HepG2 (cell line): ENCODE results near the gene SMARCA2. TPM values are rescaled to one million over a fixed set of nuclear protein-coding genes. Genes with fewer than 3 reads are reported as not detected.

Experiments used
- ATAC-seq: fragments of 200-7000 bp; cut with Tn5 transposase; 3 replicates; pipeline ENCODE4 v1.9.1; 2020; ENCODE audit warnings: mild to moderate bottlenecking, moderate library complexity
- BruUV-seq: library from RNA; stranded (reverse); fragments of 400-500 nt; replicated peaks from 2 replicates; lab custom pipeline; 2021; lab: Mats Ljungman, UMichigan
- CTCF ChIA-PET: fragments of 300-600 bp; formaldehyde crosslinking; extraction: SDS; loops from one replicate; lab custom pipeline; 2021; ENCODE audit warnings: low total read pairs, inconsistent platforms, low intra/inter-chr PET ratio; lab: Yijun Ruan, JAX
- POLR2A ChIA-PET: fragments of 350-600 bp; sonication (Branson Sonifier 250); formaldehyde crosslinking; loops from one replicate; lab custom pipeline; 2020; ENCODE audit warnings: antibody characterized with exemption, inconsistent platforms; lab: Yijun Ruan, JAX
- DNase-seq: peaks from one replicate; pipeline ENCODE4 v3.0.0-alpha.2; 2015; ENCODE audit warnings: low spot score
- FAIRE-seq: peaks from 3 replicates; lab custom pipeline; 2011; peaks lifted over from hg19 to GRCh38; lab: Jason Lieb, UNC
- H2AFZ ChIP-seq: one replicate; pipeline ENCODE4 v1.6.1; 2011; ENCODE audit warnings: low read length, inconsistent platforms
- H3K27ac ChIP-seq: fragments of 300-600 bp; 3 replicates; pipeline ENCODE4 v1.8.0; 2011; ENCODE audit warnings: mixed run types, mild to moderate bottlenecking, mixed read lengths, low read length, inconsistent platforms; ENCODE audit not compliant: insufficient read depth; ENCODE audit errors: extremely low read length
- H3K27me3 ChIP-seq, 2 experiments: fragments of 200-600 bp in 1 of 2; 2 replicates in 1 of 2; 3 replicates in 1 of 2; pipeline versions ENCODE4 v1.6.0 to v1.8.0; 2011; ENCODE audit warnings: low read length in 2 of 2, mild to moderate bottlenecking in 2 of 2, moderate library complexity in 2 of 2, inconsistent platforms in 1 of 2; ENCODE audit not compliant: insufficient read depth in 2 of 2, control insufficient read depth in 1 of 2
- H3K36me3 ChIP-seq, 2 experiments: fragments of 200-600 bp in 1 of 2; replicated peaks in 1 of 2; 2 replicates in 1 of 2; 3 replicates in 1 of 2; pipeline versions ENCODE4 v1.5.1 to v1.8.0; 2011; ENCODE audit warnings: low read length in 2 of 2, inconsistent platforms in 1 of 2; ENCODE audit not compliant: insufficient read depth in 2 of 2, control insufficient read depth in 1 of 2
- H3K4me1 ChIP-seq: 2 replicates; pipeline ENCODE4 v1.5.1; 2012; ENCODE audit warnings: low read length, inconsistent platforms; ENCODE audit not compliant: insufficient read depth
- H3K4me2 ChIP-seq: 2 replicates; pipeline ENCODE4 v1.6.0; 2011; ENCODE audit warnings: low read depth, low read length, inconsistent platforms
- H3K4me3 ChIP-seq, 3 experiments: fragments of 200-600 bp in 1 of 3; sonication (generic), shearing (Covaris generic) in 1 of 3; replicated peaks in 1 of 3; 2 replicates each; pipeline ENCODE4 v1.5.1; 2011 to 2016; ENCODE audit warnings: low read length in 3 of 3, inconsistent platforms in 2 of 3, low read depth in 2 of 3, mild to moderate bottlenecking in 2 of 3, control low read depth in 1 of 3, mixed read lengths in 1 of 3; ENCODE audit not compliant: insufficient read depth in 1 of 3
- H3K79me2 ChIP-seq: one replicate; pipeline ENCODE4 v1.6.1; 2011; ENCODE audit warnings: low read length, inconsistent platforms; ENCODE audit not compliant: insufficient read depth
- H3K9ac ChIP-seq: 2 replicates; pipeline ENCODE4 v1.6.0; 2011; ENCODE audit warnings: mild to moderate bottlenecking, low read depth, low read length, inconsistent platforms; ENCODE audit not compliant: insufficient read depth
- H3K9me3 ChIP-seq: 2 replicates; pipeline ENCODE4 v1.5.1; 2012; ENCODE audit warnings: mild to moderate bottlenecking, low read length
- H4K20me1 ChIP-seq: 2 replicates; pipeline ENCODE4 v1.6.0; 2011; ENCODE audit warnings: inconsistent platforms, mild to moderate bottlenecking, low read length, moderate library complexity; ENCODE audit not compliant: insufficient read depth
- NBN ChIP-seq: fragments of 450-650 bp; conservative IDR thresholded peaks from 2 replicates; pipeline ENCODE4 v1.6.1; 2017
- RAD51 ChIP-seq: fragments of 450-650 bp; IDR thresholded peaks from 2 replicates; pipeline ENCODE4 v1.6.1; 2016; ENCODE audit warnings: borderline replicate concordance
- SPEN ChIP-seq: sonication (generic); formaldehyde crosslinking; IDR thresholded peaks from 2 replicates; pipeline ENCODE4 v1.5.1; 2020; ENCODE audit warnings: low read depth, mild to moderate bottlenecking, missing genetic modification reagents
- TGIF2 ChIP-seq: IDR thresholded peaks from 2 replicates; pipeline ENCODE4 v1.6.1; 2016; ENCODE audit warnings: control low read depth, missing compliant biosample characterization
- U2AF1 ChIP-seq: fragments of 200-400 bp; formaldehyde crosslinking; optimal IDR thresholded peaks from 2 replicates; pipeline ENCODE3; 2017; ENCODE audit warnings: mild to moderate bottlenecking, low read depth, low read length
- ZBTB7B ChIP-seq: sonication (generic); formaldehyde crosslinking; IDR thresholded peaks from 2 replicates; pipeline ENCODE4 v1.4.0; 2020; ENCODE audit warnings: missing genetic modification reagents
- ZIK1 ChIP-seq: sonication (generic); formaldehyde crosslinking; IDR thresholded peaks from 2 replicates; pipeline ENCODE4 v1.5.0; 2020; ENCODE audit warnings: mild to moderate bottlenecking, low read depth, missing genetic modification reagents, borderline replicate concordance
- ZNF33A ChIP-seq: sonication (generic); formaldehyde crosslinking; IDR thresholded peaks from 2 replicates; pipeline ENCODE4 v1.5.1; 2020; ENCODE audit warnings: missing genetic modification reagents, mild to moderate bottlenecking, moderate library complexity, borderline replicate concordance
- ZNF605 ChIP-seq: sonication (generic); formaldehyde crosslinking; IDR thresholded peaks from 2 replicates; pipeline ENCODE4 v1.8.0; 2022; ENCODE audit warnings: mild to moderate bottlenecking, missing genetic modification reagents
- ZNF761 ChIP-seq: sonication (generic); formaldehyde crosslinking; conservative IDR thresholded peaks from 2 replicates; pipeline ENCODE4 v1.4.0; 2020; ENCODE audit warnings: mild to moderate bottlenecking, missing genetic modification reagents
- WGBS: methylation state at CpG from one replicate; pipeline ENCODE4 v1.1.6; 2017; ENCODE audit warnings: low lambda C conversion rate; 5-methylcytosine and 5-hydroxymethylcytosine counted together
- in situ Hi-C: cut with HindIII; loops from 2 replicates; pipeline ENCODE4 v1.10.0; 2017; ENCODE audit warnings: low pct_unique_long_range_greater_than_20kb; ENCODE audit not compliant: extremely low pct_ligation_motif_present
- intact Hi-C: fragments of 100-400 bp; cut with micrococcal nuclease; formaldehyde crosslinking; loops from one replicate; pipeline ENCODE4 v1.10.0; 2022; ENCODE audit not compliant: unreplicated experiment
- polyA plus RNA-seq, 8 experiments: library from polyadenylated mRNA; depleted of rRNA in 3 of 8; stranded (reverse) in 7 of 8; unstranded in 1 of 8; fragments of >200 nt; fragmentation: Illumina TruSeq in 4 of 8; extraction: Trizol in 4 of 8; gene quantifications; 2 replicates each; pipeline versions ENCODE4 v1.2.1 to v1.2.3, GENCODE V29; 2011 to 2016; ENCODE audit warnings: low read depth in 4 of 8, missing spikeins in 1 of 8, mixed read lengths in 1 of 8; ENCODE audit not compliant: insufficient read depth in 1 of 8
- total RNA-seq, 5 experiments: library from RNA; depleted of rRNA; stranded (reverse); fragments of >200 nt; fragmentation: Illumina TruSeq; extraction: Trizol; gene quantifications; 2 replicates each; pipeline ENCODE4 v1.2.3, GENCODE V29; 2016; ENCODE audit warnings: low read depth in 1 of 5
- TF ChIP-seq, protein P1 (sequence below): sonication (generic); formaldehyde crosslinking; IDR thresholded peaks from 2 replicates; pipeline ENCODE4 v1.4.0; 2020; ENCODE audit warnings: mild to moderate bottlenecking, missing genetic modification reagents
- TF ChIP-seq, protein P2 (sequence below): sonication (generic); formaldehyde crosslinking; IDR thresholded peaks from 2 replicates; pipeline ENCODE4 v1.5.1; 2020; ENCODE audit warnings: missing genetic modification reagents, mild to moderate bottlenecking, borderline replicate concordance
- TF ChIP-seq, protein P3 (sequence below): IDR thresholded peaks from 2 replicates; pipeline ENCODE4 v1.6.1; 2012; ENCODE audit warnings: inconsistent platforms
- TF ChIP-seq, protein P4 (sequence below): sonication (generic); formaldehyde crosslinking; IDR thresholded peaks from 2 replicates; pipeline ENCODE4 v1.4.0; 2020; ENCODE audit warnings: mild to moderate bottlenecking, missing genetic modification reagents

The SMARCA2 gene
- total and polyA plus RNA-seq, 2 of the 13 experiments (the other 11 are each of a cell fraction or from before 2014, with no cell fraction given), result 22.5 to 23.7 TPM

DNA sequence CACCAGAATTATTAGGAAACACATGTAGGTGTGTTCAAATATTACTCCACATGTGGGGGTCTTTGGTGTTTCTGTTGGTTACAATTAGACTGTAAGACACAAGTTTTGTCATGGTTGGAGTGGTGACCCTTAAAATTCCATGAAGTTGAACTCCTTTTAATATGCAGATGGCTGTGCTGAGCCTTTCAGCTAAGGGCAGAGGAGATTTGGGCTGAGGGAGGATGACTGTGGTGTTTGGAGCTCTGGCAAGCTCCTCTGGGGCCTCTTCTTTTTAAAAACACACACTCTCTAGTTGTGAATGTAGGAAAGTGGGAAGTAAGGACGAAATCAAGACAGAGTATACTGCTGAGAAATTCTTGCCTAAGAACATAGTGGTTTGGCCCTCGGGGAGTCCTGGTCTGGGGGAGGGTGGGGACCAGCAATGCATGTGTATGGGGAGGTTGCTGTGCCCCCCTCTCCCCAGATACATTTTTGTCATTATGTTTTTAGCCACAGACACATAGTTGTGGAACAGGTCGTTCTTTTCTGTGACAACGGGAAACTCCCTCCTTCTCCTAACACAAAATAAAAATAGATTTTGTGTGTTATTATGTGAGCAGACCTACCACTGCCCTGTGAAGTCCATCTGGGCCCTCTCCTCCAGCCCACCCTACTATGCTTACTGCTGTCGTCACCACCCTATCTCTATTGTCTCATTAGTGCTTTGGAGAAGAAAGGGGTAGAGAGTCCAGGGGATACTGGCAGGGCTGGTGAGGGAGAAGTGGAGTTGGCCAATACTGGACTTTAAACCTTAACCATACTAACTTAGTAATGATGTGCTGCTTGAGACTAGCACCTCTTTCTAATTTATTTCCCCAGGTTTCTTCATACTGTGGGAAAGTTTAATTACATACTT, 10.0 kb downstream of the SMARCA2 start (continued):
- TF ChIP-seq, protein P1, sequence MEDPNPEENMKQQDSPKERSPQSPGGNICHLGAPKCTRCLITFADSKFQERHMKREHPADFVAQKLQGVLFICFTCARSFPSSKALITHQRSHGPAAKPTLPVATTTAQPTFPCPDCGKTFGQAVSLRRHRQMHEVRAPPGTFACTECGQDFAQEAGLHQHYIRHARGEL (CRISPR knock-in tag), result no peak
- TF ChIP-seq, protein P2, sequence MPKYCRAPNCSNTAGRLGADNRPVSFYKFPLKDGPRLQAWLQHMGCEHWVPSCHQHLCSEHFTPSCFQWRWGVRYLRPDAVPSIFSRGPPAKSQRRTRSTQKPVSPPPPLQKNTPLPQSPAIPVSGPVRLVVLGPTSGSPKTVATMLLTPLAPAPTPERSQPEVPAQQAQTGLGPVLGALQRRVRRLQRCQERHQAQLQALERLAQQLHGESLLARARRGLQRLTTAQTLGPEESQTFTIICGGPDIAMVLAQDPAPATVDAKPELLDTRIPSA (CRISPR knock-in tag), result no peak
- TF ChIP-seq ZNF605, result no peak

DNA sequence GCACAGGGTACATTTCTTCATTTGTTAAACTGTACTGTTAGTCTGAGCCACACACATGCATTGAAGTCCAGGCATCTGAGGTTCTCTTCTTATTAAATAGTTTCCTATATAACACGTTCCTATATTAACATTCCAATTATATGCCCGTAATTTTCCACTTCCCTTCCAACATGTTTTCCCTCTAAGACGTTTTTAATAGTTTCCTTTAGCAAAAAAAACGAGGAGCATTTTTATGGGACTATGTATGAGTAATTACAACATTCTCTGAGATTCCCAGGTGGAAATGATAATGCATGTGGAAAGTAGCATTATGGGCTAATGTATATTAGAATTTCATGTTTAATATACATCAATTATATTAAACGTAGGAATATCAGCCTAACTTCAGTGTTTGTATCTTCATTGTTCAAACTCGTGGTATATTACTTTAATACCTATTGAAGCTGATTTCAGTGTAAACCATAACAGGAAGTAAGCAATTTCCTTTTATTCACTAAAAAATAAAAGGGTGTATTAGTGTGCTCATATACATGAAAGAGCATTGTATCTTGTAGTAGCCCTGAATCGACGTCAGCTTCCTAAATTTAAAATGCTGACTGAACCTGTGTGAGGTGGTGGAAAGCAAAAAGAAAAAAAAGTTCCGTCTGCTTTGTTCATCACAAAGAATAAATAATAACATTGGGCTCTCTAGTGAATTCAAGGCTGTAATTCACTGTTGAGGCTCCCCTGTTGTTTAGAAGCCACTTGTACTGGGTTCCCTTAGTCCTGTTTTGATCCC, 11.3 kb downstream of the SMARCA2 start:
- Histone ChIP-seq H3K4me2 (no peak overlapping the region), H4K20me1 (no peaks in the 10 kb centered on the region), H2AFZ (no peak overlapping the region), H3K4me3 (no peak overlapping the region), H3K9me3 (no peaks in the 10 kb centered on the region), H3K27ac (no peak overlapping the region), H3K9ac (no peak overlapping the region), H3K36me3 (no peaks in the 10 kb centered on the region), H3K27me3 (no peaks in the 10 kb centered on the region), H3K4me1 (peaks cover 17% of the 10 kb centered on the region), H3K79me2 (peaks cover 11% of the 10 kb centered on the region)
- no peak for TF ChIP-seq TGIF2 (CRISPR knock-in tag)
- TF ChIP-seq ZBTB7B (CRISPR knock-in tag), result no peak
- TF ChIP-seq ZNF33A (CRISPR knock-in tag), result no peak
- no peak for TF ChIP-seq U2AF1
- TF ChIP-seq NBN, result no peak
- no peak for TF ChIP-seq ZNF761 (CRISPR knock-in tag)
- no peak for TF ChIP-seq SPEN (CRISPR knock-in tag)
- no peak for TF ChIP-seq ZIK1 (CRISPR knock-in tag)
- TF ChIP-seq, protein P3, sequence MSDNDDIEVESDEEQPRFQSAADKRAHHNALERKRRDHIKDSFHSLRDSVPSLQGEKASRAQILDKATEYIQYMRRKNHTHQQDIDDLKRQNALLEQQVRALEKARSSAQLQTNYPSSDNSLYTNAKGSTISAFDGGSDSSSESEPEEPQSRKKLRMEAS, result no peak
- TF ChIP-seq, protein P4, sequence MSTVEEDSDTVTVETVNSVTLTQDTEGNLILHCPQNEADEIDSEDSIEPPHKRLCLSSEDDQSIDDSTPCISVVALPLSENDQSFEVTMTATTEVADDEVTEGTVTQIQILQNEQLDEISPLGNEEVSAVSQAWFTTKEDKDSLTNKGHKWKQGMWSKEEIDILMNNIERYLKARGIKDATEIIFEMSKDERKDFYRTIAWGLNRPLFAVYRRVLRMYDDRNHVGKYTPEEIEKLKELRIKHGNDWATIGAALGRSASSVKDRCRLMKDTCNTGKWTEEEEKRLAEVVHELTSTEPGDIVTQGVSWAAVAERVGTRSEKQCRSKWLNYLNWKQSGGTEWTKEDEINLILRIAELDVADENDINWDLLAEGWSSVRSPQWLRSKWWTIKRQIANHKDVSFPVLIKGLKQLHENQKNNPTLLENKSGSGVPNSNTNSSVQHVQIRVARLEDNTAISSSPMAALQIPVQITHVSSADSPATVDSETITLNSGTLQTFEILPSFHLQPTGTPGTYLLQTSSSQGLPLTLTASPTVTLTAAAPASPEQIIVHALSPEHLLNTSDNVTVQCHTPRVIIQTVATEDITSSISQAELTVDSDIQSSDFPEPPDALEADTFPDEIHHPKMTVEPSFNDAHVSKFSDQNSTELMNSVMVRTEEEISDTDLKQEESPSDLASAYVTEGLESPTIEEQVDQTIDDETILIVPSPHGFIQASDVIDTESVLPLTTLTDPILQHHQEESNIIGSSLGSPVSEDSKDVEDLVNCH (CRISPR knock-in tag), result no peak
- no peak for TF ChIP-seq RAD51
- in situ Hi-C loops (no loop called here), intact Hi-C loops (no loop called here)
- ChIA-PET POLR2A (no interaction called here), CTCF (no interaction called here)
- ATAC-seq, result no peak
- 94% methylated on average over 9 of the region's 9 CpGs for WGBS
- no peak for FAIRE-seq
- DNase-seq, result no peak
- BruUV-seq, result no TSS peak
